HG02938 (cell line): ENCODE data around the gene IQCE.

Source experiments
- ATAC-seq: cut with Tn5 transposase; IDR thresholded peaks from one replicate; pipeline ENCODE4 v1.9.1; 2021; ENCODE audit warnings: mild to moderate bottlenecking, moderate library complexity; ENCODE audit not compliant: unreplicated experiment

The IQCE gene

GRCh38 chr7:2629746-2630681, 71.2 kb downstream of the IQCE start:
- no peak for ATAC-seq

GRCh38 chr7:2631946-2632732, 73.4 kb downstream of the IQCE start, which contains the start of gene TTYH3:
Gene TTYH3, plus strand, starts transcription at chr7:2631986. Its CDS starts 170 bp downstream, at chr7:2632156.
- ATAC-seq: peak; percentile 29

GRCh38 chr7:2632733-2633537, 74.2 kb downstream of the IQCE start:
- ATAC-seq: no peak

- no peak for ATAC-seq
These were observed 74.9 kb downstream of the IQCE start for GRCh38 chr7:2633538-2634266.

GRCh38 chr7:2634267-2635145, 75.7 kb downstream of the IQCE start:
- ATAC-seq: no peak

- ATAC-seq: no peak
These were observed 76.4 kb downstream of the IQCE start for GRCh38 chr7:2635148-2635668.

- ATAC-seq: no peak
These were observed 77.3 kb downstream of the IQCE start for GRCh38 chr7:2635810-2636701.

GRCh38 chr7:2637066-2637471, 78.3 kb downstream of the IQCE start:
- ATAC-seq: no peak

GRCh38 chr7:2637505-2638223, 78.9 kb downstream of the IQCE start:
- ATAC-seq: peak; percentile 27

GRCh38 chr7:2638224-2638991, 79.6 kb downstream of the IQCE start:
- no peak for ATAC-seq

- no peak for ATAC-seq
These were observed 80.5 kb downstream of the IQCE start for GRCh38 chr7:2639181-2639681.

- ATAC-seq: no peak
These were observed 81.1 kb downstream of the IQCE start for GRCh38 chr7:2639695-2640481.

- no peak for ATAC-seq
These were observed 81.7 kb downstream of the IQCE start for GRCh38 chr7:2640482-2640830.

GRCh38 chr7:2640846-2641316, 82.1 kb downstream of the IQCE start:
- no peak for ATAC-seq
